HepG2 (cell line): ENCODE measurements around the gene BRAP. TPM values are rescaled to one million over a fixed set of nuclear protein-coding genes. Genes with fewer than 3 reads are reported as not detected.

Source experiments
- ATAC-seq: fragments of 200-7000 bp; cut with Tn5 transposase; 3 replicates; pipeline ENCODE4 v1.9.1; 2020; ENCODE audit warnings: mild to moderate bottlenecking, moderate library complexity
- BruUV-seq: library from RNA; stranded (reverse); fragments of 400-500 nt; replicated peaks from 2 replicates; lab custom pipeline; 2021; lab: Mats Ljungman, UMichigan
- CTCF ChIA-PET: fragments of 300-600 bp; formaldehyde crosslinking; extraction: SDS; loops from one replicate; lab custom pipeline; 2021; ENCODE audit warnings: low total read pairs, inconsistent platforms, low intra/inter-chr PET ratio; lab: Yijun Ruan, JAX
- POLR2A ChIA-PET: fragments of 350-600 bp; sonication (Branson Sonifier 250); formaldehyde crosslinking; loops from one replicate; lab custom pipeline; 2020; ENCODE audit warnings: antibody characterized with exemption, inconsistent platforms; lab: Yijun Ruan, JAX
- DNase-seq: peaks from one replicate; pipeline ENCODE4 v3.0.0-alpha.2; 2015; ENCODE audit warnings: low spot score
- FAIRE-seq: peaks from 3 replicates; lab custom pipeline; 2011; peaks lifted over from hg19 to GRCh38; lab: Jason Lieb, UNC
- H2AFZ ChIP-seq: one replicate; pipeline ENCODE4 v1.6.1; 2011; ENCODE audit warnings: low read length, inconsistent platforms
- H3K27ac ChIP-seq: fragments of 300-600 bp; 3 replicates; pipeline ENCODE4 v1.8.0; 2011; ENCODE audit warnings: mixed run types, mild to moderate bottlenecking, mixed read lengths, low read length, inconsistent platforms; ENCODE audit not compliant: insufficient read depth; ENCODE audit errors: extremely low read length
- H3K27me3 ChIP-seq, 2 experiments: fragments of 200-600 bp in 1 of 2; 2 replicates in 1 of 2; 3 replicates in 1 of 2; pipeline versions ENCODE4 v1.6.0 to v1.8.0; 2011; ENCODE audit warnings: low read length in 2 of 2, mild to moderate bottlenecking in 2 of 2, moderate library complexity in 2 of 2, inconsistent platforms in 1 of 2; ENCODE audit not compliant: insufficient read depth in 2 of 2, control insufficient read depth in 1 of 2
- H3K36me3 ChIP-seq, 2 experiments: fragments of 200-600 bp in 1 of 2; replicated peaks in 1 of 2; 2 replicates in 1 of 2; 3 replicates in 1 of 2; pipeline versions ENCODE4 v1.5.1 to v1.8.0; 2011; ENCODE audit warnings: low read length in 2 of 2, inconsistent platforms in 1 of 2; ENCODE audit not compliant: insufficient read depth in 2 of 2, control insufficient read depth in 1 of 2
- H3K4me1 ChIP-seq: 2 replicates; pipeline ENCODE4 v1.5.1; 2012; ENCODE audit warnings: low read length, inconsistent platforms; ENCODE audit not compliant: insufficient read depth
- H3K4me2 ChIP-seq: 2 replicates; pipeline ENCODE4 v1.6.0; 2011; ENCODE audit warnings: low read depth, low read length, inconsistent platforms
- H3K4me3 ChIP-seq, 3 experiments: fragments of 200-600 bp in 1 of 3; sonication (generic), shearing (Covaris generic) in 1 of 3; replicated peaks in 1 of 3; 2 replicates each; pipeline ENCODE4 v1.5.1; 2011 to 2016; ENCODE audit warnings: low read length in 3 of 3, inconsistent platforms in 2 of 3, low read depth in 2 of 3, mild to moderate bottlenecking in 2 of 3, control low read depth in 1 of 3, mixed read lengths in 1 of 3; ENCODE audit not compliant: insufficient read depth in 1 of 3
- H3K79me2 ChIP-seq: one replicate; pipeline ENCODE4 v1.6.1; 2011; ENCODE audit warnings: low read length, inconsistent platforms; ENCODE audit not compliant: insufficient read depth
- H3K9ac ChIP-seq: 2 replicates; pipeline ENCODE4 v1.6.0; 2011; ENCODE audit warnings: mild to moderate bottlenecking, low read depth, low read length, inconsistent platforms; ENCODE audit not compliant: insufficient read depth
- H3K9me3 ChIP-seq: 2 replicates; pipeline ENCODE4 v1.5.1; 2012; ENCODE audit warnings: mild to moderate bottlenecking, low read length
- H4K20me1 ChIP-seq: 2 replicates; pipeline ENCODE4 v1.6.0; 2011; ENCODE audit warnings: inconsistent platforms, mild to moderate bottlenecking, low read length, moderate library complexity; ENCODE audit not compliant: insufficient read depth
- ADNP ChIP-seq: sonication (generic); formaldehyde crosslinking; IDR thresholded peaks from 2 replicates; pipeline ENCODE4 v1.4.0; 2020; ENCODE audit warnings: missing genetic modification reagents
- ARNTL ChIP-seq: sonication (generic); formaldehyde crosslinking; IDR thresholded peaks from 2 replicates; pipeline ENCODE4 v1.4.0; 2020; ENCODE audit warnings: mild to moderate bottlenecking, missing genetic modification reagents
- CBFB ChIP-seq: sonication (generic); formaldehyde crosslinking; IDR thresholded peaks from 2 replicates; pipeline ENCODE4 v1.4.0; 2020; ENCODE audit warnings: missing genetic modification reagents
- CEBPG ChIP-seq: IDR thresholded peaks from 2 replicates; pipeline ENCODE4 v1.6.1; 2016
- CHD4 ChIP-seq: fragments of 200-600 bp; sonication (generic); IDR thresholded peaks from 2 replicates; pipeline ENCODE4 v1.7.0; 2017; ENCODE audit warnings: mild to moderate bottlenecking, low read length, borderline replicate concordance
- GATAD2A ChIP-seq: IDR thresholded peaks from 2 replicates; pipeline ENCODE4 v1.6.1; 2016
- JUND ChIP-seq: sonication (generic); formaldehyde crosslinking; IDR thresholded peaks from 2 replicates; pipeline ENCODE4 v1.8.0; 2022; ENCODE audit warnings: mild to moderate bottlenecking, missing genetic modification reagents
- KMT2B ChIP-seq: IDR thresholded peaks from 2 replicates; pipeline ENCODE4 v1.6.1; 2016; ENCODE audit warnings: missing genetic modification reagents, missing compliant biosample characterization
- MEIS1 ChIP-seq: sonication (generic); formaldehyde crosslinking; IDR thresholded peaks from 2 replicates; pipeline ENCODE4 v1.9.0; 2021; ENCODE audit warnings: mild to moderate bottlenecking, missing genetic modification reagents, moderate library complexity, borderline replicate concordance
- NR2C2 ChIP-seq: sonication (generic); formaldehyde crosslinking; IDR thresholded peaks from 2 replicates; pipeline ENCODE4 v1.4.0; 2020; ENCODE audit warnings: missing genetic modification reagents, mild to moderate bottlenecking, moderate library complexity, borderline replicate concordance
- SOX5 ChIP-seq: IDR thresholded peaks from 2 replicates; pipeline ENCODE4 v1.6.1; 2016; ENCODE audit warnings: borderline replicate concordance
- TCF7 ChIP-seq: sonication (generic); IDR thresholded peaks from 2 replicates; pipeline ENCODE4 v1.6.1; 2016; ENCODE audit warnings: antibody characterized with exemption, low read depth
- ZNF556 ChIP-seq: sonication (generic); formaldehyde crosslinking; IDR thresholded peaks from 2 replicates; pipeline ENCODE4 v1.4.0; 2020; ENCODE audit warnings: mild to moderate bottlenecking, missing genetic modification reagents, borderline replicate concordance
- ZNF670 ChIP-seq: sonication (generic); formaldehyde crosslinking; IDR thresholded peaks from 2 replicates; pipeline ENCODE4 v1.8.0; 2022; ENCODE audit warnings: mild to moderate bottlenecking, missing genetic modification reagents, borderline replicate concordance
- ZNF678 ChIP-seq: sonication (generic); formaldehyde crosslinking; IDR thresholded peaks from 2 replicates; pipeline ENCODE4 v1.4.0; 2020; ENCODE audit warnings: mild to moderate bottlenecking, missing genetic modification reagents
- WGBS: methylation state at CpG from one replicate; pipeline ENCODE4 v1.1.6; 2017; ENCODE audit warnings: low lambda C conversion rate; 5-methylcytosine and 5-hydroxymethylcytosine counted together
- in situ Hi-C: cut with HindIII; loops from 2 replicates; pipeline ENCODE4 v1.10.0; 2017; ENCODE audit warnings: low pct_unique_long_range_greater_than_20kb; ENCODE audit not compliant: extremely low pct_ligation_motif_present
- intact Hi-C: fragments of 100-400 bp; cut with micrococcal nuclease; formaldehyde crosslinking; loops from one replicate; pipeline ENCODE4 v1.10.0; 2022; ENCODE audit not compliant: unreplicated experiment
- polyA plus RNA-seq, 8 experiments: library from polyadenylated mRNA; depleted of rRNA in 3 of 8; stranded (reverse) in 7 of 8; unstranded in 1 of 8; fragments of >200 nt; fragmentation: Illumina TruSeq in 4 of 8; extraction: Trizol in 4 of 8; gene quantifications; 2 replicates each; pipeline versions ENCODE4 v1.2.1 to v1.2.3, GENCODE V29; 2011 to 2016; ENCODE audit warnings: low read depth in 4 of 8, missing spikeins in 1 of 8, mixed read lengths in 1 of 8; ENCODE audit not compliant: insufficient read depth in 1 of 8
- total RNA-seq, 5 experiments: library from RNA; depleted of rRNA; stranded (reverse); fragments of >200 nt; fragmentation: Illumina TruSeq; extraction: Trizol; gene quantifications; 2 replicates each; pipeline ENCODE4 v1.2.3, GENCODE V29; 2016; ENCODE audit warnings: low read depth in 1 of 5

The BRAP gene
- total and polyA plus RNA-seq, 2 of the 13 experiments (the other 11 are each of a cell fraction or from before 2014, with no cell fraction given), result 8.1 to 15.4 TPM

- no peak overlapping the region for H2AFZ ChIP-seq
- peaks cover 10 to 54% of the 10 kb centered on the region in 2 experiments for H3K36me3 ChIP-seq
- ATAC-seq (no peak), FAIRE-seq (no peak), DNase-seq (no peak)
- H3K27me3 ChIP-seq, result no peaks in the 10 kb centered on the region
- TF ChIP-seq JUND (no peak), NR2C2 (CRISPR knock-in tag) (no peak), KMT2B (CRISPR knock-in tag) (no peak), CBFB (CRISPR knock-in tag) (no peak), CEBPG (CRISPR knock-in tag) (no peak), ZNF556 (CRISPR knock-in tag) (no peak), TCF7 (no peak), GATAD2A (no peak), MEIS1 (no peak), ZNF678 (CRISPR knock-in tag) (no peak), ADNP (CRISPR knock-in tag) (no peak), ARNTL (CRISPR knock-in tag) (no peak), CHD4 (no peak), SOX5 (CRISPR knock-in tag) (no peak), ZNF670 (CRISPR knock-in tag) (no peak)
- H3K9me3 ChIP-seq, result no peaks in the 10 kb centered on the region
- no peak overlapping the region for H3K9ac ChIP-seq
- H3K79me2 ChIP-seq, result no peaks in the 10 kb centered on the region
- no peak overlapping the region for H3K4me2 ChIP-seq
- no peak overlapping the region for H3K4me3 ChIP-seq
- BruUV-seq, result no TSS peak
- 99% methylated on average over 10 of the region's 11 CpGs for WGBS
- H3K27ac ChIP-seq, result no peak overlapping the region
- intact Hi-C loops, result no loop called here
- ChIA-PET POLR2A (no interaction called here), CTCF (no interaction called here)
- H3K4me1 ChIP-seq, result no peaks in the 10 kb centered on the region
- H4K20me1 ChIP-seq, result no peaks in the 10 kb centered on the region
- in situ Hi-C loops, result no loop called here
These were observed 20.5 kb downstream of the BRAP start for GRCh38 chr12:111664961-111665865.
